C4-2B (cell line): ENCODE results near the gene CASZ1.

Experiments used
- ZFX ChIP-seq: fragments of 450-650 bp; IDR thresholded peaks from 2 replicates; pipeline ENCODE4 v1.6.1; 2017
- TF ChIP-seq, protein P1 (sequence below): fragments of 450-650 bp; conservative IDR thresholded peaks from 2 replicates; pipeline ENCODE4 v1.5.1; 2017; ENCODE audit warnings: mild to moderate bottlenecking

GRCh38 chr1:10601342-10602070 lies 194.9 kb downstream of the CASZ1 start:
- TF ChIP-seq, protein P1, sequence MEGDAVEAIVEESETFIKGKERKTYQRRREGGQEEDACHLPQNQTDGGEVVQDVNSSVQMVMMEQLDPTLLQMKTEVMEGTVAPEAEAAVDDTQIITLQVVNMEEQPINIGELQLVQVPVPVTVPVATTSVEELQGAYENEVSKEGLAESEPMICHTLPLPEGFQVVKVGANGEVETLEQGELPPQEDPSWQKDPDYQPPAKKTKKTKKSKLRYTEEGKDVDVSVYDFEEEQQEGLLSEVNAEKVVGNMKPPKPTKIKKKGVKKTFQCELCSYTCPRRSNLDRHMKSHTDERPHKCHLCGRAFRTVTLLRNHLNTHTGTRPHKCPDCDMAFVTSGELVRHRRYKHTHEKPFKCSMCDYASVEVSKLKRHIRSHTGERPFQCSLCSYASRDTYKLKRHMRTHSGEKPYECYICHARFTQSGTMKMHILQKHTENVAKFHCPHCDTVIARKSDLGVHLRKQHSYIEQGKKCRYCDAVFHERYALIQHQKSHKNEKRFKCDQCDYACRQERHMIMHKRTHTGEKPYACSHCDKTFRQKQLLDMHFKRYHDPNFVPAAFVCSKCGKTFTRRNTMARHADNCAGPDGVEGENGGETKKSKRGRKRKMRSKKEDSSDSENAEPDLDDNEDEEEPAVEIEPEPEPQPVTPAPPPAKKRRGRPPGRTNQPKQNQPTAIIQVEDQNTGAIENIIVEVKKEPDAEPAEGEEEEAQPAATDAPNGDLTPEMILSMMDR = no peak
- TF ChIP-seq ZFX = no peak
